NCI-H2196 treated with DMSO at 0.1 percent for 48 hours (cell line): ENCODE measurements around the gene FBLN1.
"Not testable (repeated sequence)": the region's sequence is repeated elsewhere in the genome, so short reads cannot be mapped to it uniquely, and the experiment has no call there.

Source experiments
- DNase-seq: peaks from one replicate; lab custom pipeline; 2025; ENCODE audit not compliant: unreplicated experiment; lab: John Stamatoyannopoulos, UW

FBLN1 gene

DNA sequence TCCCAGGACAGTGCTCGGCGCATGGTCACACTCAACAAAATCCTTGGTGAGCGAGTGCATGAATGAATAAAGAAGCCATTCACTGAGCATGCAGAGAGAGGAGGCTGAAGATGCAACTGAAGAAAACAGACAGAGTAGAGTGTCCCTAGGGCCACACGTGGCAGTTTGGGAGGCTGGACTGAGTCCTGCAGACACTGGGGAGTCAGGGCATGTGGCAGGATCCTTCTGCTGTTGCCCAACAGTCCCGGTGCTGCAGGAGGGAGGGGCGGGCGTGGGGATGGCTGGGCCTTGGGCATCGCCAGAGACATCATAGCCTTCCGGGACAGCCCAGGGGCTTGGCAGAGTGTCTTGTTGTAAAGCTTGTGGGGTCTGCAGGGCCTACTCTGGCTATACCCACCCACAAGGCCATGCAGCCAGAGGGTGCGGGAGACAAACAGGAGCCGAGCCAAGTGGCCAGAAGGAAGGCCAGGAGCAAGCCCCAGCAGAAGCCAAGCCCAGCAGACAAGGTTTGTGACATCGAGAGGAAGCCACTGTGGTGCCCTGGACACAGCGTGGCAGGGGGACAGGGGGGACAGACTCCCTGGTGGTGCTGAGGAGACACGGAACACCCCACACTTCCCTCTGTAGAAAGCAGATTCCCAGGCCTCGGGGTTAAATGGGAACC lies 26.7 kb upstream of the FBLN1 start:
- no peak for DNase-seq

DNA sequence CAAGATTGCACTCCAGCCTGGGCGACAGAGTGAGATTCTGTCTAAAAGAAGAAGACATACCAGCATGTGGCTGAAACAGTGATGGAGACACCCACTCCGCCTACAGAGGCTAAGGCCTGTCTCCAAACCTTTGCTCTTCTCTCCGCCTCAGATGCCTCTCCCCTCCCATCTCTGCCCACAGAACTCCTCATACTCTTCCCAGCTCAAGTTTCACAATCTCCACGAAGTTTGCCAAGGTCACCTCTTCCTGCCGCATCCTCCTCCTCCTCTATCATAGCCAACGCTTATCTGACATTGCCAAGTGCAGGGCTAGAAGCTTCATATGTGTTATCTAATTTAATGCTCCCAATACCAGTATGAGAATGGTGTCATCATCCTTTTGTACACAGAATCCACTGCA lies 25.9 kb upstream of the FBLN1 start:
- no peak for DNase-seq

DNA sequence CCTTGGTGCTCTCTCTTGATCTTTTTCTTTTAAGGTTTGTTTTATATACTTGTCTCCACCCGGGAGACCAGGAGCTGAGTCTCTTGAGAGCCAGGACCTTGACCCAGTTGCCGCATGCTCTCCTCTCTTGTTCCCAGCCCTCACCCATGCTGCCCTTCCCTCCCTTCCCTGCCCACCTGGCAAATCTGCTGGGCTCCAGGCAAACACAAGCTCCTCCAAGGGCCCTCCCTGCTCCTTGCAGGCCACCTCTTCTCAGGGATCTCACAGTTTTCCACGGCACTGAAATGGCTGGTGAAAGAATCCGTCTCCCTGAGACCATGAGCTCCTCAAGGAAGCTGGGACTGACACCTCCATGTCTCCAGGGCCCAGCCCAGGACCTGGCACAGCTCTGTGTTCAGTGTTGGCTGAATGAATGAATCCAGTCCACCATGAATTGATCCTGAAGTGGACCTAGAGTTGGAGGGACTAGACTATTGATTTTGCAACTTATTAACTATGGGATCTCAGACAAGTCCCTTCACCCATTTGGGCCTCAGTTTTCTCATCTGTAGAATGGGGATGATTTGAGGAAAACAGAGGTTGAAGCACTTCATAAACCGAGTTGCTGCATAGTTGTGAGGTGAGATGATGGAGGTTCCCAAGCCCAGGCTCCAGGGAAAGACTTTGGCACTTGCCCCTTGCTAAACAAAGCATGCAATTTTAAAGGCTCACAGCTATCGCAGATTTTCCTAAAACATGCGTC lies 25.1 kb upstream of the FBLN1 start:
- no peak for DNase-seq

DNA sequence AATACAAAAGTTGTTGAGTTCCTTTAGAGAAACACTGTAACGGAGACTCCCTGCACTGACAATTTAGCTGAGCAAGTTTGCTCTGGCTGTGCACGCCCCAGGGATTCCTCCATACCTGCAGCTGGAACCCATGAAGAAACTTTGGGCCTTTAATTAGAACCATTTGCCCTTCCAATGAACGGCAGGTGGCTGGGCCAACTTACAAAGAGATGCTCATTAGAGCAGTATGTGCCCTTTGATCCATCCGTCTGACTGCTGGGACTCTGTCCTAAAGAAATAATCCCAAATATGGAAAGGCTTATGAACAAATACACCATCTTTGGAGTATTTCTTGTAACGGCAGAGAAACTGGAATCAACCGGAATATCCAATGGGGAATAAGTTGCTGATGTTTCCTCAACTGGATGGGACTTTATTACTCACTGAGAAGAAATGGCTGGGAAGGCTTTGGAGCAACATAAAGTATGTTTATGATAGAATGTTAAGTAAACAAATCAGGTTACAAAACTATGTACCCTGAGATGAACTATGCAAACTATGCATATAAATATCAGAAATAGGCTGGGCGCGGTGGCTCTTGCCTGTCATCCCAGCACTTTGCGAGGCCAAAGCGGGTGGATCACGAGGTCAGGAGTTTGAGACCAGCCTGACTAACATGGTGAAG lies 24.4 kb upstream of the FBLN1 start:
- no peak for DNase-seq

DNA sequence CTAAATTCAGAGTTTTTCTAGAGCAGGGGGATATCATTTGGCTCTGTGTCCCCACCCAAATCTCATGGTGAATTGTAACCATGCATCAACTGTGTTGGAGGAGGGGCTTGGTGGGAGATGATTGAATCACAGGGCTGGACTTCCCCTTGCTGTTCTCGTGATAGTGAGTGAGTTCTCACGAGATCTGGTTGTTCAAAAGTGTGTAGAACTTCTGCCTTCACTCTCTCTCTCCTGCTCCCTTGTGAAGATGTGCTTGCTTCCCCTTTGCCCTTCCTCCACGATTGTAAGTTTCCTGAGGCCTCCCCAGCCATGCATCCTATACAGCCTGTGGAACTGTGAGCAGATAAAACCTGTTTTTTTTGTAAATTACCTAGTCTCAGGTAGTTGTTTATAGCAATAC lies 22.0 kb upstream of the FBLN1 start:
- DNase-seq: no peak

DNA sequence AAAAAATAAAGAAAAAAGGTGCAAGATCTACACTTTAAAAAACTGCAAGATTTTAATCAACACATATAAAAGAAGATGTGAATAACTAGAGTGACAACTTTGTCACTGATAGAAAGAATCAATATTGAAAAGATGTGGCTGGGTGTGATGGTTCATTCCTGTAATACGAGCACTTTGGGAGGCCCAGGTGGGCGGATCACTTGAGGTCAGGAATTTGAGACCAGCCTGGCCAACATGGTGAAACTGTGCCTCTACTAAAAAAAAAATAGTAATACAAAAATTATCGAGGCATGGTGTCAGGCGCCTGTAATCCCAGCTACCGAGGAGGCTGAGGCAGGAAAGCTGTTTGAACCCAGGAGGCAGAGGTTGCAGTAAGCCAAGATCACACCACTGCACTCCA lies 21.0 kb upstream of the FBLN1 start:
- no peak for DNase-seq

DNA sequence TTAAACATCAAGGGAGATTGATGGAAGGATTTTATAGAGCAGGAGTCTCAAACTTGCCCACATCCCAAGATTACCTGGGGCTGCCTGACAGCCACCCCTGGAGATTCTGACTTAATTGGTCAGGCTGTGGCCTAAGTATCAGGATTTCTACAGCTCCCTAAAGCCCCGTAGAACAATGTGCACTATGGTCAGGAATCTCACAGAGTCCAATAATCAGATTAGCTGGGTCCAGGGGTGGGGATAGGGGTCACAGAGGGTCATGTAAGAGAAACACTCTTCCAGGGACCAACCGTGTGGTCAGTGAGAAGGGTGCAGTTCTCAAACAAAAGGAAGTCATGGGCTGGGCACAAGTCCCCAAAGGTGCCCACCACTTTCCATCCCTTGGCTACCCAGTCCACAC lies 20.5 kb upstream of the FBLN1 start:
- DNase-seq: no peak

DNA sequence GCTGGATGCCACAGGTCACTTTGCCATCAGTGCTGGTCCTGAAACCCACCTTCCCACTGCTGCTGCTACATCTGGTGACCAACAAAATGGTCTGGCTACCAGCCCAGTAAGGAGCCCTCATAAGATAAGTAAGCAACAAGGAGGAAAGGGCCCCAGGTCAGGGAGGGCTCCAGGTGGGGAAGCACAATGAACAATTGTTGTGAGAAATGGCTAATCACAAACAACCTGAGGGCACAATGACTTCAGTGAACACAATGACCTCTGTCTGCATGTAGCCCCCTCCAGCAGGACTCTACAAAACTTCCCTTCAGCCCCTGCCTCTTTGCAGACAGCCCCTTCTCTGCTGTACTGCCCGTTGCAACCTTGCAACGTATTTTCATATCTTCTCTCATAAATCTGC lies 19.4 kb upstream of the FBLN1 start:
- DNase-seq: no peak

DNA sequence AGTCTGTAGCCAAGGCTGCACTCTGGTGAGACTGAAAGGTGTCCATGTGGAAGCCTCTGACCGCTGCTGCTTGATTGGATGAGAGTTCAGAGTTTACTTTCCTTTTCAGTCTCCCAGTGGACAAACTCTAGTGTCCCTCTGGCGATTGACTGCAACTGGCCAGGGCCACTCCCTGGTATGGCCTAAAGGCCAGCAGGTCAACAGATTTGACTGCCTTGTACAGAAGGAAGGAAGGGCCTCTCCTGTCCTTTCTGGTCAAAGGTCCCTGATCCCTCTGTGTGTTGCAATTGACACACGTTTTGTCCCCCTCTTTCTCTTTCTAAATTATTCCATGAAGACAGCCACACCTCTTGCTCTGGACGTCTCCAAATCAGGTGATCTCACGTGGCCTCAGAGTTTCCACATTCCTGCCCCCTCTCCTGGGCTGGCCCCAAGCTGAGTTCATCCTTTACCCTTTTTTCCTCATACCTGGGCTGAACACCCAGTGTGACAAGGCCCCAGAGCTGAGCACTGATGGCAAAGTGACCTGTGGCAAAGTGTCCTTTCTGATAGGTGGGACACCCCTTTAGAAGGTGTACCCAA lies 18.7 kb upstream of the FBLN1 start:
- DNase-seq: no peak

DNA sequence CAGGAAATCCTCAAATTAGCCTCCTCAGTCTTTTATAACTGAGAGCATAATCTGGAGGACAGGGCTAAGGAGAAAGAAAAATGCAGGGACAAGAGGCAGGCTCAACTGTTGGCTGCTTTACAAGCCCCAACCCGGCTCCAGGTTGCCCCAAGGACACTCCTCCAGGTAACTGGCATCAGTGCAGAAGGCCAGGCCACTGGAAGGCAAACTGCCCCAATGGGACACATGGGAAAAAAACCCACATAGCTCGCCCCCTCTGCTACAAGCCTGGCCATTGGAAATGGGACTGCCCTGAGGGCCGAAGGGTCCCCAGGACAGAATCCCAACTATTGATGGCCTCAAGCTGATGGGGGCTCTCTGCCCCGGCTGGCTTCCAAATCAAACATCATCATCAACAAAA lies 17.9 kb upstream of the FBLN1 start:
- DNase-seq: no peak

DNA sequence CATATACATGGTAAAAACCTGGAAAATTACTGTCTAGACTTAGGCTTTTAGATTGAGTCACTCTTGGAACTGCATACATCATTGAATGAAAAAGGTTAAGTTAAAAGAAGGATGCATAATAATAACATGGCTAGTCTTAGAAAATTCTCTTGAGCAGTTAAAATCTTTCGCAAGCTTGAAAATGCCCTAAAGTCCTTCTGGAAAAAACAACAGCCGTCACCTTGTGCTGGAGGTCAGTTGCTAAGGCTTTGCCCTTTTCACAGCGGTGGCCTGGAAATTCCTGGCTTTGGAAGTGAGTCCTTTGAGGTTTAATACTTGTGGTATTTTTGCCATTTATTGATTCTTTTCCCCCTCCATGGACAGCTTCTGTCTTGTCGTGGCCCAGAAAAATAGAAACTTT lies 17.4 kb upstream of the FBLN1 start:
- DNase-seq: no peak

DNA sequence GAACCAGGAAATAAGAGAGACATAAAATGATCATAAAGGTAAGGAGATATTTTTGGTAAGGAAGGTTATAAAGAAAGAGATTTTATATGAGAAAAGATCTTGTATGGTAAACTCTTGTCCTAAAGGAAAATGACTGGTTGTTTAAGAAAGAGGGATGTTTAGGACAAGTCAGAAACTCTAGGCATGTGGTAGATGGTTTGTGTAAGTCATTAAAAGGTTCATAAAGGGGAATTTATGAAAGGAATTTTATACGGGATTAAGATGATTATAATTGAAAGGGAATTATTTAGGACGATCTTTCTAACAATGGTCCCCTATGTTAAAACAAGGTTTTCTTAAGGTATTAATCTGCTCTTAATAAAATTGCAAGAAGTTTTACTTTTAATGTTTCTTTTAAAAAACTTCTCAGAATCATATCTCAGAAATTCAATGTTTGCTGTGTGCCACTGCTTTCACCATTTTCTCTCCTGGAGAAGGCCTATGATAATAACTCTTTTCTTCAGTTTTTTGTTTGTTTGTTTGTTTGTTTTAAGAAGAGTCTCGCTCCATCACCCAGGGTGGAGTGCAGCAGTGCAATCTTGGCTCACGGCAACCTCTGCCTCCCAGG lies 13.8 kb upstream of the FBLN1 start:
- DNase-seq: no peak

DNA sequence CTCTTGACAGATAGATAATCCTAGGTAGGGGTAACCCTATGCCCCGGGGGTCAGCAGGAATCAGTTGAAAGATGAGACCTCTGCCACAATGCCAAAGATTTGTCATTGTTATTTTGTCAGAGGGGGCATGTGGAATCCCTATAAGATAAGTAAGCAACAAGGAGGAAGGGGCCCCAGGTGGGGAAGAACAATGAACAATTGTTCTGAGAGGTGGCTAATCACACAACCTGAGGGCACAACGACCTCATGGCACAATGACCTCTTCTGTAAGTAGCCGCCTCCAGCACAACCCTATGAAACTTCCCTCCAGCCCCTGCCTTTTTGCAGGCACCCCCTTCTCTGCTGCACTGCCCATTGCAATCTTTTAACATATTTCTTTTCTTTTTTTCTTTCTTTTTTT lies 11.8 kb upstream of the FBLN1 start:
- DNase-seq: no peak

DNA sequence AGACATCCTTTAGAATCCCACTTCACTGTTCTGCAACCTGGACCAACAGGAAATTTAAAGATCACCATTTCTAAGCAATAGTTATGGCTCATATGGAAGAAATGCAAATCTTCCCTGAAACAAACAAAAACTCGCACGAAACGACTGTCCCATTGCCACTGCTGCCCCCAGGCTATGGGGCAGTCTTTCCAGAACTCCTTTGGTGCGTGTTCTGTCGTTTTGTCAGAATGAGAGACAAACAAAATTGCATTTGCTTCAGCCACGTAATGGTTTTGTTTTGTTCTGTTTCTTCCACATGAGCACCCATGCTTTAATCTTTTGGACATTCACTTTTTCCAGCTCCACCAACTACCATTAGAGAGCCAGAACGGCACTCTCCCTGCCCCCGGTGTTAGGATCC lies 10.8 kb upstream of the FBLN1 start:
- DNase-seq: no peak

DNA sequence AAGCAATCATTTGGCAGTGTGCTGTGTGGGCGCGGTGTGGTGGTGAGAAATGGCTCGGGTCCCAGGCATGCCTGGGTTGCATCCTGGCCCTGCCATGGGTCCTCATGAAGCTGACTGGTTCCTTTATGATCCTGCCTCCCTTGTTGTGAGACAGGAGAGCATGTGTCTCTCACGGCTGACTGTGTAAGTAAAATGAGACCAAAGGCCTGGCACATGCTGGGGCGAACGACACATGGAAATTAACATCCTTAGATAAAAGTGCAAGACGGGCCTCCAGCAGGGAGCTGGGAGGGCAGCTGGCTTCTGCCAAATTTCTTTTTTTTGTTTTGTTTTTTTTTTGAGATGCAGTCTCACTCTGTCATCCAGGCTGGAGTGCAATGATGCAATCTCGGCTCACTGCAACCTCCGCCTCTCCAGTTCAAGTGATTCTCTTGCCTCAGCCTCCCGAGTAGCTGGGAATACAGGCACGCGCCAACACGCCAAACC lies 9.4 kb upstream of the FBLN1 start:
- no peak for DNase-seq

DNA sequence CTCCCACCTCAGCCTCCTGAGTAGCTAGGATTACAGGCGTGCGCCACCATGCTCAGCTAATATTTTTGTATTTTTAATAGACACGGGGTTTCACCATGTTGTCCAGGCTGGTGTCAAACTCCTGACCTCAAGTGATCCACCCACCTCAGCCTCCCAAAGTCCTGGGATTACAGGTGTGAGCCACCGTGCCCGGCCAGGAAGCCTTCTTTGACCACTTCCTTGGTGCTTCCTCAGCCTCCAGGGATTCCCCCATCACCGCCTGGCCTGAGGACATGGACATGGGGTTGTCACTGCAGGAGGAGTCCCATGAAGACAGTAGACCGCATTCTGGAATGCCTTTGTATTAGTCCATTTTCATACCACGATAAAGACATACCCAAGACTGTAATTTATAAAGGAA lies 8.4 kb upstream of the FBLN1 start:
- DNase-seq: not testable (repeated sequence)

DNA sequence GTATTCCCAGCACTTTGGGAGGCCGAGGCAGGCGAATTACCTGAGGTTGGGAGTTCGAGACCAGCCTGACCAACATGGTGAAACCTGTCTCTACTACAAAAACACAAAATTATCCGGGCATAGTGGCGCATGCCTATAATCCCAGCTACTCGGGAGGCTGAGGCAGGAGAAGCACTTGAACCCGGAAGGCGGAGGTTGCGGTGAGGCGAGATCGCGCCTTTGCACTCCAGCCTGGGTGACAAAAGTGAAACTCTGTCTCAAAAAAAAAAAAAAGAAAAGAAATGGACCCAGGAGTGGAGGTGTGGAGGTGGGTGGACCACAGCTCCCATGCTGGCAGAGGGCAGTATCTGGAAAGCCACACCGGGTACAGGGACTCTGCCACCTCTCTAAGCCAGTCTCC lies 7.1 kb upstream of the FBLN1 start:
- not testable (repeated sequence) for DNase-seq

DNA sequence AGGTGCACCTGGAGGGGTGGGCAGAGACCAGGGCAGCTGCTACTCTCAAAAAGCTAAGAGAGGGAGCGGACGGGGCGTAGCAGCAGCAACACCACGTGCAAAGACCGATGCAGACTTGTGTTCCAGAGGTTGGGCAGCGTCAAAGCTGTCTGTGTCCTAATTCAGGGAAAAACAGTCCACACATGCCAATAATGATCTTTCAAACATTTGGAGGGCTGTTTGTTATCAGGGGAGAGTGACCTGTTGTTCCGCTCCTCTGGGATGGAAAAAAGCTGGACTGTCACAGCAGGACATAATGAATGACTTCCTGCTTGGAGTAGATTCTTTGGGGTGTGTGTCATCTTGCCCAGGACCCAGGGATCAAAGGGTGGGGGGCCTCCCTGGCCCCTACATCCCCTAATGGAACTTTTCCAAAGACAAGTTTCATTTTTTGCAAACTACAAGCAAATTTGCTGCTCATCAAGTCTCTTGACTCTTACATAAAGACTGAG lies 6.2 kb upstream of the FBLN1 start:
- no peak for DNase-seq

DNA sequence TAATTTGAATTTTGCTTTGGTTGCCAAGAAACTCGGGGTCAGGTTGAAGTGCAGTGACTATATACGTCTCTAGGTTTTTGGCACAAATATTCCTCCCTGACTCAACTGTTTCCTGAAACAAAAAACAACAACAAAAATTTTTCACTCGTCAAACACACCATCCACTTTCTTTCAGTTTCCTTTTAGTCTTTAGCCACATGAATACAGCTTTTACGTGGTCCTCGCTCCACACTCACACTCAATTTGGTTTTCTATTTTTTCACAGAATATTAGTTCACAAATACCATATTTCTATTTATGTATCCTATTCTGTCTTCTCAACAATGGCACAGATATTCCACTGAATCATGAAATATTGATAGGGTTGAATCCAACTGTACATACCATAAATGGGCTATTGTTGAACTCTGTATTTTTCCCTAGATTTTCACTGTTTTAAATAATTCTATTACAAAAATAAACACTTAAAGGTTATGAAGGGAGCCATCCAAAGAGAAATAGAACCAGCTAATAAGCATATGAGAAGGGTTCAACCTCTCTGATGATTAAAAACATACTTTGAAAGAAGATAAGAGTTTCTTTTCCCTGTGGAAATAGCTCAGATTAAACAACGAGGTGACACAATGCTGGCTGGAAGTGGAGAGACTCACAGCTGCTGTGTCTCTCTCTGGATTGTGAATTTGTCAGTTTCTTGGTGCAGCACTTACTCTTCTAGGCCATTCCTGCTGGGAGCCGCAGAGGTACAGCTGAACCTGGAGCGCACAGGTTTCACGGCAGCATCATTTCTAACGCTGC lies 5.1 kb upstream of the FBLN1 start:
- no peak for DNase-seq

DNA sequence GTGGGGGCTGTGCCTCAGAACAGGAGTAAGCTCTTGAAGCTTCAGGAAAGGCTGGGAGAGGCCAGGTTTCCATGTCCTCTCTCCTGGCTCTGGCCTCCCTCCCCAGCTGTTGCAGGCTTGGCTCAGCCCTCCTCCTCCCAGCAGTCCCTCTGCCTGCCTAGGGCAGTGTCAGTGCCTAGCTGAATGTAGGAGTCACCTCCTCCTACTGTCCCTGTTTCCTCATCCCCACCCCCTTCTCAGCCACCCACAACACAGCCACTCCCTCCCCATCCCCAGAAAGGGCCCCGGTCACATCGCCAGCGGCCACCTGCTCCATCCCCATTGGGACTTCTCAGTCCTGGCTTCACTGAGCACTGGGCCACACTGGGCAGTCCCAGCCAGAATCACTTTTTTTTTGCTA lies 2.9 kb upstream of the FBLN1 start:
- no peak for DNase-seq
